A549 (cell line): ENCODE results near the gene CARF. TPM values are rescaled to one million over a fixed set of nuclear protein-coding genes. Genes with fewer than 3 reads are reported as not detected.

Source experiments
- ATOH8 ChIP-seq: fragments of 250-450 bp; sonication (Bioruptor Pico); IDR thresholded peaks from 2 replicates; pipeline ENCODE4 v1.5.0; 2020; ENCODE audit warnings: low read depth, mild to moderate bottlenecking, moderate library complexity
- BCL3 ChIP-seq: fragments of >200 bp; sonication (Bioruptor Twin); formaldehyde crosslinking; IDR thresholded peaks from 3 replicates; pipeline ENCODE4 v1.6.1; 2016
- BHLHE40 ChIP-seq: IDR thresholded peaks from 2 replicates; pipeline ENCODE4 v1.6.1; 2012; ENCODE audit warnings: low read depth, low read length, inconsistent platforms
- CHD4 ChIP-seq: fragments of 200-600 bp; sonication (generic); IDR thresholded peaks from 2 replicates; pipeline ENCODE4 v1.6.1; 2016; ENCODE audit warnings: antibody characterized with exemption, mild to moderate bottlenecking, borderline replicate concordance
- CTCF ChIP-seq: fragments of >200 bp; sonication (Bioruptor Twin); formaldehyde crosslinking; IDR thresholded peaks from 3 replicates; pipeline ENCODE4 v1.5.1; 2016
- EHMT2 ChIP-seq: fragments of 200-600 bp; sonication (generic); IDR thresholded peaks from 2 replicates; pipeline ENCODE4 v1.6.1; 2016; ENCODE audit warnings: antibody characterized with exemption, low read depth, mild to moderate bottlenecking, moderate library complexity
- EP300 ChIP-seq, 2 experiments: fragments of >200 bp; sonication (Bioruptor Twin); formaldehyde crosslinking; IDR thresholded peaks; 2 replicates in 1 of 2; 3 replicates in 1 of 2; pipeline ENCODE4 v1.6.1; 2016 to 2017
- FOXS1 ChIP-seq: fragments of 250-450 bp; sonication (Bioruptor Pico); IDR thresholded peaks from 2 replicates; pipeline ENCODE4 v1.5.0; 2020; ENCODE audit warnings: mild to moderate bottlenecking, moderate library complexity
- GATA3 ChIP-seq: IDR thresholded peaks from 2 replicates; pipeline ENCODE4 v1.6.1; 2012; ENCODE audit warnings: borderline replicate concordance
- HDAC2 ChIP-seq: fragments of 200-600 bp; sonication (generic); IDR thresholded peaks from 2 replicates; pipeline ENCODE4 v1.6.1; 2016
- HES2 ChIP-seq: fragments of >200 bp; sonication (Bioruptor Twin); formaldehyde crosslinking; IDR thresholded peaks from 2 replicates; pipeline ENCODE4 v1.6.1; 2016
- HEYL ChIP-seq: fragments of 250-450 bp; sonication (Bioruptor Pico); IDR thresholded peaks from 2 replicates; pipeline ENCODE4 v1.8.0; 2021; ENCODE audit warnings: mild to moderate bottlenecking, moderate library complexity
- HOXB13 ChIP-seq: fragments of 250-450 bp; sonication (Bioruptor Pico); IDR thresholded peaks from 2 replicates; pipeline ENCODE4 v1.5.0; 2020; ENCODE audit warnings: low read depth, mild to moderate bottlenecking, moderate library complexity
- HOXB5 ChIP-seq: fragments of 250-450 bp; sonication (Bioruptor Pico); IDR thresholded peaks from 2 replicates; pipeline ENCODE4 v1.5.0; 2020; ENCODE audit warnings: mild to moderate bottlenecking, moderate library complexity
- JUN ChIP-seq, 2 experiments: fragments of >200 bp; sonication (Bioruptor Twin); formaldehyde crosslinking; IDR thresholded peaks; 2 replicates in 1 of 2; 3 replicates in 1 of 2; pipeline ENCODE4 v1.6.1; 2016 to 2017
- JUNB ChIP-seq: fragments of >200 bp; sonication (Bioruptor Twin); formaldehyde crosslinking; IDR thresholded peaks from 2 replicates; pipeline ENCODE4 v1.6.1; 2016
- KDM1A ChIP-seq: fragments of 200-600 bp; sonication (generic); IDR thresholded peaks from 2 replicates; pipeline ENCODE4 v1.6.1; 2016; ENCODE audit warnings: low read depth, mild to moderate bottlenecking
- KDM5A ChIP-seq: fragments of 200-600 bp; sonication (generic); IDR thresholded peaks from 2 replicates; pipeline ENCODE4 v1.6.1; 2016; ENCODE audit warnings: antibody characterized with exemption, mild to moderate bottlenecking
- MAFK ChIP-seq: fragments of 450-650 bp; IDR thresholded peaks from 2 replicates; pipeline ENCODE4 v1.6.1; 2014; ENCODE audit not compliant: partially characterized antibody
- MAX ChIP-seq: IDR thresholded peaks from 2 replicates; pipeline ENCODE4 v1.6.1; 2012
- MAZ ChIP-seq: fragments of 150-350 bp; IDR thresholded peaks from 2 replicates; pipeline ENCODE4 v1.6.1; 2014; ENCODE audit warnings: antibody characterized with exemption, low read depth, low read length, borderline replicate concordance
- NFE2L2 ChIP-seq: fragments of 150-350 bp; conservative IDR thresholded peaks from 2 replicates; pipeline ENCODE4 v1.6.1; 2014; ENCODE audit warnings: low read length
- NPAS2 ChIP-seq: fragments of 250-450 bp; sonication (Bioruptor Pico); IDR thresholded peaks from 2 replicates; pipeline ENCODE4 v1.8.0; 2022; ENCODE audit warnings: mild to moderate bottlenecking, moderate library complexity, borderline replicate concordance
- NR3C1 ChIP-seq: fragments of >200 bp; sonication (Bioruptor Twin); formaldehyde crosslinking; IDR thresholded peaks from 3 replicates; pipeline ENCODE4 v1.6.1; 2017
- POLR2A ChIP-seq: IDR thresholded peaks from 2 replicates; pipeline ENCODE4 v1.6.1; 2012; ENCODE audit warnings: mild to moderate bottlenecking, low read length
- POLR2AphosphoS2 ChIP-seq: conservative IDR thresholded peaks from 2 replicates; pipeline ENCODE4 v1.6.1; 2012; ENCODE audit warnings: low read length, improper control_type of control experiment, inconsistent platforms
- RAD21 ChIP-seq, 2 experiments: fragments of >200 bp in 1 of 2; sonication (Bioruptor Twin) in 1 of 2; formaldehyde crosslinking in 1 of 2; IDR thresholded peaks in 1 of 2; conservative IDR thresholded peaks in 1 of 2; 2 replicates in 1 of 2; 3 replicates in 1 of 2; pipeline ENCODE4 v1.6.1; 2012 to 2018; ENCODE audit warnings: inconsistent platforms in 1 of 2
- RARB ChIP-seq: fragments of 250-450 bp; sonication (Bioruptor Pico); IDR thresholded peaks from 2 replicates; pipeline ENCODE4 v1.8.0; 2021; ENCODE audit warnings: mild to moderate bottlenecking, moderate library complexity
- RCOR1 ChIP-seq: fragments of 150-350 bp; IDR thresholded peaks from 2 replicates; pipeline ENCODE4 v1.6.1; 2014; ENCODE audit warnings: antibody characterized with exemption, low read length, low read depth
- REST ChIP-seq: fragments of 200-600 bp; sonication (generic); IDR thresholded peaks from 2 replicates; pipeline ENCODE4 v1.6.1; 2016; ENCODE audit warnings: antibody characterized with exemption, mild to moderate bottlenecking, moderate library complexity
- RNF2 ChIP-seq: fragments of 200-600 bp; sonication (generic); IDR thresholded peaks from 2 replicates; pipeline ENCODE4 v1.6.1; 2016; ENCODE audit warnings: low read depth, mild to moderate bottlenecking, antibody characterized with exemption, moderate library complexity, borderline replicate concordance
- SMC3 ChIP-seq: fragments of >200 bp; sonication (Bioruptor Twin); formaldehyde crosslinking; IDR thresholded peaks from 3 replicates; pipeline ENCODE4 v1.6.1; 2018; ENCODE audit warnings: inconsistent platforms
- TP53 ChIP-seq: fragments of 250-450 bp; sonication (Bioruptor Pico); IDR thresholded peaks from 2 replicates; pipeline ENCODE4 v1.5.0; 2021; ENCODE audit warnings: mild to moderate bottlenecking, moderate library complexity
- ZC3H11A ChIP-seq: fragments of 450-650 bp; IDR thresholded peaks from 2 replicates; pipeline ENCODE4 v1.6.1; 2014; ENCODE audit warnings: antibody characterized with exemption, mild to moderate bottlenecking
- ZFP36 ChIP-seq: fragments of 450-650 bp; IDR thresholded peaks from 2 replicates; pipeline ENCODE4 v1.6.1; 2014; ENCODE audit warnings: borderline replicate concordance; ENCODE audit not compliant: partially characterized antibody
- polyA plus RNA-seq, 4 experiments: library from polyadenylated mRNA; depleted of rRNA in 3 of 4; stranded (reverse); fragments of >200 nt; fragmentation: RNase III in 1 of 4; extraction: RNeasy Plus Mini Kit Qiagen cat#74134 plus additional on column Dnase treatment in 1 of 4; gene quantifications; 2 replicates in 3 of 4; 3 replicates in 1 of 4; pipeline ENCODE4 v1.2.3, GENCODE V29; 2011 to 2017

The CARF gene
- polyA plus RNA-seq, 2 of the 4 experiments (the other 2 are of a cell fraction) = 2.1 to 6.0 TPM

- TF ChIP-seq ZFP36 = no peak
- no peak for TF ChIP-seq REST
- TF ChIP-seq RCOR1 = no peak
- TF ChIP-seq HOXB13 (CRISPR knock-in tag) = no peak
- no peak for TF ChIP-seq EHMT2
- TF ChIP-seq JUNB = no peak
- peak; percentile 97 for TF ChIP-seq MAFK
- TF ChIP-seq HEYL (CRISPR knock-in tag) = no peak
- TF ChIP-seq ZC3H11A = no peak
- TF ChIP-seq RAD21 (conservative IDR thresholded peaks at IDR 0.05 in 1 of 2, IDR thresholded peaks at IDR 0.05 in 1 of 2) = 0 out of 5 replicates have a peak, but pooled peaks of 1 of the 2 experiments have one; percentile 2
- no peak for TF ChIP-seq CHD4
- no peak for TF ChIP-seq SMC3
- no peak for TF ChIP-seq HOXB5 (CRISPR knock-in tag)
- no peak for TF ChIP-seq HES2
- TF ChIP-seq EP300 (IDR thresholded peaks at IDR 0.05) = no peak
- no peak for TF ChIP-seq KDM1A
- TF ChIP-seq JUN (IDR thresholded peaks at IDR 0.05) = peak; percentile 34 to 47; a peak in 3 of 5 replicates
- TF ChIP-seq GATA3 = no peak
- TF ChIP-seq NFE2L2 = no peak
- no peak for TF ChIP-seq NR3C1
- no peak for TF ChIP-seq CTCF
- TF ChIP-seq POLR2AphosphoS2 = no peak
- TF ChIP-seq MAX = peak; percentile 37; the same call in 1 of the 2 replicates
- TF ChIP-seq BCL3 = peak; percentile 40; the same call in 1 of the 3 replicates
- no peak for TF ChIP-seq HDAC2
- no peak for TF ChIP-seq RARB (CRISPR knock-in tag)
- TF ChIP-seq TP53 (CRISPR knock-in tag) = no peak
- TF ChIP-seq MAZ = no peak; the same call in 1 of the 2 replicates
- no peak for TF ChIP-seq FOXS1
- TF ChIP-seq KDM5A = no peak
- TF ChIP-seq ATOH8 = no peak
- no peak for TF ChIP-seq NPAS2 (CRISPR knock-in tag)
- TF ChIP-seq RNF2 = no peak
- peak; percentile 56 for TF ChIP-seq POLR2A
- TF ChIP-seq BHLHE40 = no peak; the same call in 1 of the 2 replicates
Observed at GRCh38 chr2:203014456-203015199, 102.6 kb downstream of the CARF start, which contains the start of gene NBEAL1 (continued).
